Panc1 (cell line): ENCODE data around the gene KRT1. TPM values are rescaled to one million over a fixed set of nuclear protein-coding genes. Genes with fewer than 3 reads are reported as not detected.

Experiments
- ATAC-seq: fragments of 200-7000 bp; cut with Tn5 transposase; 2 replicates; pipeline ENCODE4 v1.9.1; 2020; ENCODE audit warnings: mild to moderate bottlenecking, moderate library complexity
- BruUV-seq: library from RNA; stranded (reverse); fragments of 400-500 nt; replicated peaks from 2 replicates; lab custom pipeline; 2021; lab: Mats Ljungman, UMichigan
- CTCF ChIA-PET: fragments of 300-600 bp; sonication (Branson Sonifier 250); formaldehyde crosslinking; loops from one replicate; lab custom pipeline; 2022; ENCODE audit warnings: antibody characterized with exemption; lab: Charles Lee
- POLR2A ChIA-PET: fragments of 300-600 bp; sonication (Branson Sonifier 250); formaldehyde crosslinking; loops from one replicate; lab custom pipeline; 2022; ENCODE audit warnings: antibody characterized with exemption; lab: Charles Lee
- DNase-seq: peaks from one replicate; pipeline ENCODE4 v3.0.0-alpha.2; 2010; ENCODE audit warnings: low read depth, low spot score
- H3K27ac ChIP-seq: 2 replicates; pipeline ENCODE4 v1.5.1; 2011; ENCODE audit warnings: mild to moderate bottlenecking, low read length, inconsistent platforms
- H3K27me3 ChIP-seq: fragments of 200-500 bp; sonication (Bioruptor generic); 2 replicates; pipeline ENCODE4 v1.6.0; 2014; ENCODE audit warnings: low read length, inconsistent platforms; ENCODE audit not compliant: control insufficient read depth, insufficient read depth
- H3K36me3 ChIP-seq: fragments of 200-500 bp; sonication (Bioruptor generic); 2 replicates; pipeline ENCODE4 v1.5.1; 2014; ENCODE audit warnings: inconsistent platforms, mild to moderate bottlenecking, low read length, moderate library complexity; ENCODE audit not compliant: control insufficient read depth, insufficient read depth
- H3K4me1 ChIP-seq: 2 replicates; pipeline ENCODE4 v1.5.1; 2011; ENCODE audit warnings: inconsistent platforms, mild to moderate bottlenecking, low read length, moderate library complexity; ENCODE audit not compliant: control insufficient read depth, insufficient read depth
- H3K4me3 ChIP-seq, 2 experiments: 2 replicates each; pipeline ENCODE4 v1.5.1; 2011 to 2012; ENCODE audit warnings: low read depth in 2 of 2, low read length in 2 of 2, mild to moderate bottlenecking in 2 of 2, inconsistent platforms in 1 of 2, moderate library complexity in 1 of 2
- H3K9me3 ChIP-seq: fragments of 200-500 bp; sonication (Bioruptor generic); 2 replicates; pipeline ENCODE4 v1.5.1; 2014; ENCODE audit warnings: low read depth, mild to moderate bottlenecking, inconsistent platforms, low read length, moderate library complexity; ENCODE audit not compliant: control insufficient read depth, insufficient read depth
- CTCF ChIP-seq: fragments of 450-650 bp; IDR thresholded peaks from 2 replicates; pipeline ENCODE4 v1.5.1; 2017; ENCODE audit warnings: mild to moderate bottlenecking
- POLR2AphosphoS5 ChIP-seq: IDR thresholded peaks from 2 replicates; pipeline ENCODE4 v1.6.1; 2012; ENCODE audit warnings: mild to moderate bottlenecking, low read depth, low read length, moderate library complexity
- REST ChIP-seq, 2 experiments: IDR thresholded peaks; 2 replicates each; pipeline ENCODE4 v1.6.1; 2011 to 2012; ENCODE audit warnings: low read depth in 2 of 2, control low read depth in 1 of 2, low read length in 1 of 2, mild to moderate bottlenecking in 1 of 2, moderate library complexity in 1 of 2; ENCODE audit not compliant: insufficient read depth in 1 of 2
- SIN3A ChIP-seq: IDR thresholded peaks from 2 replicates; pipeline ENCODE4 v1.6.1; 2012; ENCODE audit warnings: low read depth, mild to moderate bottlenecking, low read length, moderate library complexity, borderline replicate concordance; ENCODE audit not compliant: insufficient read depth
- TCF7L2 ChIP-seq: IDR thresholded peaks from 2 replicates; pipeline ENCODE4 v1.6.1; 2011; ENCODE audit warnings: mild to moderate bottlenecking, low read depth, low read length, inconsistent platforms
- in situ Hi-C: cut with HindIII; loops from 2 replicates; pipeline ENCODE4 v1.10.0; 2016; ENCODE audit warnings: low sequenced_read_pairs, low pct_unique_long_range_greater_than_20kb
- intact Hi-C: fragments of 100-400 bp; cut with micrococcal nuclease; formaldehyde crosslinking; loops from one replicate; pipeline ENCODE4 v1.10.0; 2022; ENCODE audit not compliant: unreplicated experiment
- total RNA-seq: library from RNA; stranded (reverse); gene quantifications from one replicate; pipeline ENCODE4 v1.2.1, GENCODE V29; 2021; ENCODE audit not compliant: unreplicated experiment

The KRT1 gene
- total RNA-seq, 1 experiment from 2014 or later, result not detected

- DNase-seq (no peak), ATAC-seq (no peak)
- CTCF ChIA-PET, result no interaction called here
Measured at GRCh38 chr12:52686063-52686462, 5.9 kb upstream of the KRT1 start.

GRCh38 chr12:52685406-52685890, 5.2 kb upstream of the KRT1 start:
- intact Hi-C loops (no loop called here), in situ Hi-C loops (no loop called here)
- Histone ChIP-seq H3K9me3 (no peaks in the 10 kb centered on the region), H3K36me3 (no peaks in the 10 kb centered on the region), H3K4me1 (no peaks in the 10 kb centered on the region), H3K27ac (no peak overlapping the region), H3K4me3 (no peak overlapping the region), H3K27me3 (peaks cover 28% of the 10 kb centered on the region)
- TF ChIP-seq TCF7L2, result no peak
- no peak for TF ChIP-seq REST (IDR thresholded peaks at IDR 0.05; ENCODE audit: insufficient read depth in 1 of 2, low read depth in 2 of 2, low read length in 1 of 2)
- TF ChIP-seq POLR2AphosphoS5, result no peak
- TF ChIP-seq CTCF, result no peak
- ATAC-seq, result no peak
- POLR2A ChIA-PET, result no interaction called here
- CTCF ChIA-PET, result interaction anchor here (0.7 kb wide), 1 partner anchor 279 kb away, joined by 5 read pairs; the partner anchor contains the start of gene KRT82
- DNase-seq, result no peak
- no TSS peak for BruUV-seq

More at GRCh38 chr12:52686063-52686462, 5.9 kb upstream of the KRT1 start:
- POLR2A ChIA-PET, result no interaction called here
- intact Hi-C loops, result no loop called here
- Histone ChIP-seq H3K9me3 (no peaks in the 10 kb centered on the region), H3K27me3 (peaks cover 29% of the 10 kb centered on the region), H3K4me3 (no peak overlapping the region), H3K4me1 (no peaks in the 10 kb centered on the region), H3K36me3 (no peaks in the 10 kb centered on the region), H3K27ac (no peak overlapping the region)
- no TSS peak for BruUV-seq
- TF ChIP-seq CTCF (no peak), REST (IDR thresholded peaks at IDR 0.05; ENCODE audit: insufficient read depth in 1 of 2, low read depth in 2 of 2, low read length in 1 of 2) (no peak), TCF7L2 (no peak), SIN3A (no peak), POLR2AphosphoS5 (no peak)
- in situ Hi-C loops, result no loop called here
